GM20431 (cell line): Measurements from ENCODE around the gene ENC1.
"Not testable (repeated sequence)": the region's sequence is repeated elsewhere in the genome, so short reads cannot be mapped to it uniquely, and the experiment has no call there.

Experiments used
- in situ Hi-C: fragments of 300-500 bp; cut with MseI, MboI; formaldehyde crosslinking; loops from one replicate; pipeline ENCODE4 v1.15.0; 2020; ENCODE audit warnings: low sequenced_read_pairs; ENCODE audit not compliant: unreplicated experiment

Gene ENC1

DNA sequence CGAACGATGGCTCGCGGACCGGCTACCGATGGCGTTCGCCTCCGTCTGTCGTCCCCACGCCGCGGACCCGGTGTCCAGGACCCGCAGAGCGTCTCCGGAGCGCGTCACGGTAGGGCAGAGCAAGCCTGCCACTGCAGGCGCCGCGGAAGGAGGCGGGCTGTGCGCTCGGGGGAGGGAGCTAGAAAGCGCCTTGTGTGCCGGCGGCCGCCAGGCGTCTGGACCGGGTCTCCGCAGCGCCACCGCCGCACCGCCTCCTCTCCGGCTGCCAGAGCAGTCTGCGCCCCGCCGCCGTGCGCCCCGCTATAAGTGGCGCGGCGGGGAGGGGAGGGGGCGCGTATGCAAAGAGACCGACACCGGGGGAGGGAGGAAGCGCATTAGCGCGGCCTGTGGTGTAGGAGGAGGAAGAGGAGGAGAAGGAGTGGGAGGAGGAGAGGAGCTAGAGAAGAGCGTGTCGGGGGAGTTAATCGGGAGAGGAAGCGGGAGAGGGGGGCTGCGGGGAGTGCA lies at the start of gene ENC1:
TSS of gene ENC1 (minus strand) at position 279 of the 504 bp plus-strand sequence. CDS start 4,243 bp downstream, outside the sequence.
- in situ Hi-C loops = loop anchor here (25.0 kb wide), 1 partner anchor 603 kb away; no protein-coding TSS in a partner anchor

GRCh38 chr5:74686962-74687751 lies 46.6 kb upstream of the ENC1 start:
- in situ Hi-C loops = no loop called here

DNA sequence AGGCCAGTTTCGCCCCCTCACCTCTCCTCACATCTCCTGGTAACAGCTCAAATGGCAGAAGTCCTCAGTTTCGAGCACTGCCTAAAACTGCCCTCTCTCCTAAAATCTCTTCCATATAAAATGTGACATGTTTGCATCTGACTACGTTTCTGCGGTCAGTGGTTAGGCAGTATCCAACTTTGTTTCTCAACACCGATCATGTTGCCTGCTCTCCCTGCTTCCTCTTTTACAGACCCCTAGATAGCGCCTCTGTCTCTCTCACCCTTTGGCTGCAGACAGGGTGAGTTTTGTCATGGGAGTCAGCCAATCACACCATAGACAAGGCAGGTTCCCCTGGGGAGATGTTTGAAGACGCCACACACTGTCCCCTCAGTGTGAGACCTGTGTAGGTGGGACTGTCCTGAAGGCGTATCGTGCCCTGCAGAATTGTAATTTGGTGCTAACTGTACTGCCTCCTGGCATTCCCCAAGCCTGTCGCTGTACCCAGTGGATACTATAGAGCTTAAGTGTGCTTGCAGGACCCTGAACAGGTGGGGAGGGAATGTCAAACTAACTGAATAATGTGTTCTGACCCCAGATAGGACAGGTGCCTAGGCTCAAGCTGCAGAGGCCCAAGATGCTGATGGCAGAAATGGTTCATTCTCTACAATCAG lies 45.6 kb upstream of the ENC1 start:
- in situ Hi-C loops = no loop called here

GRCh38 chr5:74684900-74685851 lies 44.6 kb upstream of the ENC1 start, which contains the start of gene HEXB:
Gene HEXB (plus strand): TSS chr5:74685233. CDS start chr5:74685261, 28 bp downstream.
- in situ Hi-C loops = no loop called here

DNA sequence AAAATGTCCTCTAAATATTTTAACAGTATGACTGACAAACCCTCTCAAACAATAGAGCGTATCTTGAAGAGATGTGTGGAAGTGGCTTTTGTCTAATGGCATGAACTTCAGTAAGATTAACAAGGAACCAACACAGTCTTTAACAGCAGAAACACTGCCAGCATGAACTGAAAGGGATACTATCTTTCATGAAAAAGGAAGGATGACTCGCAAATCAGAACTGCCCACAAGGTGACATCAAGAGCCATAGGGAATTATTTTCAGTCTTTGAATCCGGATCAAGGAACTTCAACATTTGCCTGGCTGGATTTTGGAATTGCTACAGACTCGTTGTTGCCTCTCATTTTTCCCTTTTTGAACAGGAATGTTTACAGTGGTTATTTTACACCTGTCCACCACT lies 39.4 kb upstream of the ENC1 start:
- in situ Hi-C loops = no loop called here

GRCh38 chr5:74679300-74679699 lies 38.8 kb upstream of the ENC1 start:
- in situ Hi-C loops = not testable (repeated sequence)

DNA sequence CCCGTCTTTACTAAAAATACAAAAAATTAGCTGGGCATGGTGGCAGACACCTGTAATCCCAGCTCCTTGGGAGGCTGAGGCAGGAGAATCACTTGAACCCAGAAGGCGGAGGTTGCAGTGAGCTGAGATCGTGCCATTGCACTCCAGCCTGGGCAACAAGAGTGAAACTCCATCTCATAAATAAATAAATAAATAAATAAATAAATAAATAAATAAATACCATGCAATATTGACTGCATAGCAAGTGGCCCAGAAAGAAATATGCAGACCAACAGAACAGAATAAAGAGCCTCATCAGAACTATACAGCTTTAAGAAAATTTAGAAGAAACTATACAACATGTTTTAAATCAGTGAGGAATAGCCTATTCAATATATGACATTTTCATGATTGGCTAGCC lies 37.6 kb upstream of the ENC1 start:
- in situ Hi-C loops = not testable (repeated sequence)

GRCh38 chr5:74676466-74676865 lies 35.9 kb upstream of the ENC1 start:
- in situ Hi-C loops = not testable (repeated sequence)

DNA sequence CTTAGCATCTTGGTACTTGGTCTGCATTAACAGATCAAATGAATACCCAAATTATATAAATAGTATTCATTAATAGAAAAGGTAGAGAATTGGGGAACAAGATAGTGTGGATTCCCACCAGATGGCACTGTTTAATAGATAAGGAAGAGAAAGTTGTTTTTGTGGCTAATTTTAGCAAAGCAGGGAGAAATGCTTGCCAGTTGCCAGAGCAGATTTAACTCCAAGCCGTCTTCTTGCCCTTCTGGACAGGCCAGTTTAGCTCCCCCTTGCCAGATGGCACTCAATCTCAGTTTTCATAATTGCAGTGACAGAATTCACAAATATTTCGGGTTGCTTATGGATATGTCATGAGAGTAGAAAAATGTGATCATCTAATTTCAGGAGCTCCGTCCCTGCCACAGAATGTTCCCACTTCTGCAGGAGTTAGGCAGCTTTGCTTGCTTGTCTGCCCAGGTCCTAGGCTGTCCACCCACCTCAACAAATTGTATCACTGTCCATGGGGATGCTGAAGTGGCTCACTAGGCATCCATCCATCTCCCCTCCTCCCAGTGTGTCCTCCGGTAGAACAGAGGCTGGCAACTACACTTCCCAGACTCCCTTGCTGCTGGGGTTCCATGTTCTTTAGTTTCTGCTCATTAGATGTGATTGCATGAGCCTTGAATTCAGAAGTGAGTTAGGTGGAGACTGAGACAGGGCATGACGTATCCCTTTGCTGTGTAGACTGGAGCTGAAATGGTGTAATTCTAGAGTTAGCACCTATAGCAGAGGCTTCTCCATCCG lies 32.7 kb upstream of the ENC1 start:
- in situ Hi-C loops = loop anchor here (25.0 kb wide), 2 partner anchors 239 to 1086 kb away; no protein-coding TSS in a partner anchor

- in situ Hi-C loops = loop anchor here (25.0 kb wide), 2 partner anchors 240 to 1085 kb away; no protein-coding TSS in a partner anchor
Observed at GRCh38 chr5:74672215-74672877, 31.8 kb upstream of the ENC1 start.

- in situ Hi-C loops = loop anchor here (25.0 kb wide), 2 partner anchors 242 to 1083 kb away; no protein-coding TSS in a partner anchor
Observed at GRCh38 chr5:74670396-74671038, 30.0 kb upstream of the ENC1 start.

- in situ Hi-C loops = loop anchor here (25.0 kb wide), 2 partner anchors 242 to 1083 kb away; no protein-coding TSS in a partner anchor
Observed at GRCh38 chr5:74669821-74670220, 29.3 kb upstream of the ENC1 start.

DNA sequence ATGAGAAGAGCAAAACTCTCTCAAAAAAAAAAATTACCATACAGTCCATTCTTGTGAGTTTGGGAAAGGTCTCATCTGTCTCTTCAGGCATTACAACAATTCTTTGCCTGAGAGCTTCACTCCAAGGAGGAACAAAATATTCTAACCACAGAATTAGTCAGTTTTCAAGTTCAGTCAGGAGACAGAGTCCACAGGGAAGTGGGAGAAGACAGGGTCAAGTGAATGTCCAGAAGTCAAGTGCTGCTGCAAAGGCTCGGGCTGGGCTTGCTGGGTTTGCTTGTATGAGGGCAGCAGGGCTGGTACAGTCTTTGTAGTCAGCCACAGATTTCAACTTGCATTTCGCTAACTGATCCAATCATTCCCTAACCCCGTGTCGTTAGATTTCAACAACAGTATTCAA lies 26.9 kb upstream of the ENC1 start:
- in situ Hi-C loops = loop anchor here (25.0 kb wide), 2 partner anchors 245 to 1080 kb away; no protein-coding TSS in a partner anchor

DNA sequence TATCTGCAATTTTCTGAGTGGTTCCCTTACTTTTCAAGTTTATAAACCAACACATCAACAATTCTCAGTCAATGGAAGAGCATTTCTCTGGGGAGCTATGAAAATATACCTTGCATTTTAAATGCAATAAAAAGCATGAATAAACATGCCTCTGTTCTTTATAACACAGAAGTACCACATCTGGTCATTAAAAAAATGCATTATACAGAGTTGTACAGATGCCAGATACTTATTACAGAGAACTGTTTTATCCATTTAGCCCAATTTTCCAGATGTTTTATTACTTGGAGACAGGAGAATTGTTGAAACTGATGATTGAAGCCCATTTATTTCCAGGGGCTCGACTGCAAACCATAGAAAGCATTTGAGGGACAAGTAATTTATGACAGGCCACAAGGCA lies 25.3 kb upstream of the ENC1 start:
- in situ Hi-C loops = loop anchor here (25.0 kb wide), 2 partner anchors 246 to 1079 kb away; no protein-coding TSS in a partner anchor

DNA sequence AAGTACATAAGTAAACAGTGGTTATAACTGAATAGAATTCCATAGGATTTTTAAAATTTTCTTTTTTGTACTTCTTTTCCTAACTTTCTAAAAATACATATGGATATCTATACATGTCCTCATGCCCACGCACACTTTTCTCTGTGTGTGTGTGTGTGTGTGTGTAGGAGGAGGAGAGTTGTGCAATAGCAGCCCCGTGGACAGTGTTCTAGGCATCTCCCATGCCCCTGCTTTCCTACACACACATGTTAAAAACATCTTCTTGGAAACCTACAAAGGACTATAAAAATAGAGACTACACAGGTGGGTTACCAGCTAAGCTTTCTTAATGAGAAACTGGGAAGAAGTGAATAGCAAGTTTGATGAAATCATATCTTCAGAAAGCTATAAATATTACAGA lies 24.7 kb upstream of the ENC1 start:
- in situ Hi-C loops = loop anchor here (25.0 kb wide), 2 partner anchors 247 to 1078 kb away; no protein-coding TSS in a partner anchor

DNA sequence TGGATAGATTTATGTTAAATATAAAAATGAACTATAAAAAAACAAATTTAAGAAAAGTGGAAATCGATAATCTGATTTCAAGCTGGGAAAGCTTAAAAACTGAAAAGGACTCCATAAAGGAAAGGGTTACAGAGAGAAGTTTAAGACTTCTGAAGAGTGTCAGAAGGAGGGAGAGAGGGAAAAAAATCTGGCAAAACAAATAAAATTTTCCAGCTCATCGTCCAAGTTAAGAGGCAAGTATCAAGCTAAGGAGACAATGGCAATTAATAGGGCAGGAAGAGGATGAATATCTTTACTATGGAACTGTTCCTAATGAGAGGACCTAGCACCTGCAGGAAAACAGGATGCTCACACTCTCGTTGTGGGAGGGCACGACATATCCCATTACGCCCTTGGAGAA lies 24.0 kb upstream of the ENC1 start:
- in situ Hi-C loops = loop anchor here (25.0 kb wide), 2 partner anchors 248 to 1077 kb away; no protein-coding TSS in a partner anchor

- in situ Hi-C loops = loop anchor here (25.0 kb wide), 2 partner anchors 251 to 1074 kb away; no protein-coding TSS in a partner anchor
Observed at GRCh38 chr5:74660873-74661272, 20.3 kb upstream of the ENC1 start.
